DND-41 (cell line): ENCODE results near the gene BASP1.

Experiments
- EZH2 ChIP-seq: IDR thresholded peaks from 3 replicates; pipeline ENCODE4 v1.6.1; 2012; ENCODE audit warnings: borderline replicate concordance, low read depth, mild to moderate bottlenecking, moderate library complexity, low read length, inconsistent platforms; ENCODE audit not compliant: severe bottlenecking
- TF ChIP-seq, protein P1 (sequence below): IDR thresholded peaks from 2 replicates; pipeline ENCODE4 v1.5.1; 2012; ENCODE audit warnings: borderline replicate concordance, low read length, moderate library complexity, mild to moderate bottlenecking; ENCODE audit not compliant: poor library complexity, severe bottlenecking; ENCODE audit errors: extremely low read depth

DNA sequence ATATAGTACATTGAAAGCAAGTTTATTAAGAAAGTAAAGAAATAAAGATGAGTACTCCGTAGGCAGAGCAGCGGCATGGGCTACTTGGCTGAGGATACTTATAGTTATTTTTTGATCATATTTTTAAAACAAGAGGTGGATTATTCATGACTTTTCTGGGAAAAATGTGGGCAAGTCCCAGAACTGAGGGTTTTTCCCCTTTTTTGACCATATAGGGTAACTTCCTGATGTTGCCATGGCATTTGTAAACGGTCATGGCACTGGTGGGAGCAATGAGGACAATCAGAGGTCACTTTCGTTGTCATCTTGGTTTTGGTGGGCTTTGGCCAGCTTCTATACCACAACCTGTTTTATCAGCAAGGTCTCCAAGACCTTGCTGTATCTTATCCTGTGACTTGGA lies 5.2 kb upstream of the BASP1 start:
- TF ChIP-seq, protein P1, sequence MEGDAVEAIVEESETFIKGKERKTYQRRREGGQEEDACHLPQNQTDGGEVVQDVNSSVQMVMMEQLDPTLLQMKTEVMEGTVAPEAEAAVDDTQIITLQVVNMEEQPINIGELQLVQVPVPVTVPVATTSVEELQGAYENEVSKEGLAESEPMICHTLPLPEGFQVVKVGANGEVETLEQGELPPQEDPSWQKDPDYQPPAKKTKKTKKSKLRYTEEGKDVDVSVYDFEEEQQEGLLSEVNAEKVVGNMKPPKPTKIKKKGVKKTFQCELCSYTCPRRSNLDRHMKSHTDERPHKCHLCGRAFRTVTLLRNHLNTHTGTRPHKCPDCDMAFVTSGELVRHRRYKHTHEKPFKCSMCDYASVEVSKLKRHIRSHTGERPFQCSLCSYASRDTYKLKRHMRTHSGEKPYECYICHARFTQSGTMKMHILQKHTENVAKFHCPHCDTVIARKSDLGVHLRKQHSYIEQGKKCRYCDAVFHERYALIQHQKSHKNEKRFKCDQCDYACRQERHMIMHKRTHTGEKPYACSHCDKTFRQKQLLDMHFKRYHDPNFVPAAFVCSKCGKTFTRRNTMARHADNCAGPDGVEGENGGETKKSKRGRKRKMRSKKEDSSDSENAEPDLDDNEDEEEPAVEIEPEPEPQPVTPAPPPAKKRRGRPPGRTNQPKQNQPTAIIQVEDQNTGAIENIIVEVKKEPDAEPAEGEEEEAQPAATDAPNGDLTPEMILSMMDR = no peak
- no peak for TF ChIP-seq EZH2
